NOMO-1 (cell line): ENCODE measurements around the gene ZNF512.
"Not testable (repeated sequence)": the region's sequence is repeated elsewhere in the genome, so short reads cannot be mapped to it uniquely, and the experiment has no call there.

Experiments used
- DNase-seq, 2 experiments: peaks; one replicate each; lab custom pipeline; 2025; ENCODE audit not compliant: unreplicated experiment in 2 of 2; lab: John Stamatoyannopoulos, UW

ZNF512 gene

DNA sequence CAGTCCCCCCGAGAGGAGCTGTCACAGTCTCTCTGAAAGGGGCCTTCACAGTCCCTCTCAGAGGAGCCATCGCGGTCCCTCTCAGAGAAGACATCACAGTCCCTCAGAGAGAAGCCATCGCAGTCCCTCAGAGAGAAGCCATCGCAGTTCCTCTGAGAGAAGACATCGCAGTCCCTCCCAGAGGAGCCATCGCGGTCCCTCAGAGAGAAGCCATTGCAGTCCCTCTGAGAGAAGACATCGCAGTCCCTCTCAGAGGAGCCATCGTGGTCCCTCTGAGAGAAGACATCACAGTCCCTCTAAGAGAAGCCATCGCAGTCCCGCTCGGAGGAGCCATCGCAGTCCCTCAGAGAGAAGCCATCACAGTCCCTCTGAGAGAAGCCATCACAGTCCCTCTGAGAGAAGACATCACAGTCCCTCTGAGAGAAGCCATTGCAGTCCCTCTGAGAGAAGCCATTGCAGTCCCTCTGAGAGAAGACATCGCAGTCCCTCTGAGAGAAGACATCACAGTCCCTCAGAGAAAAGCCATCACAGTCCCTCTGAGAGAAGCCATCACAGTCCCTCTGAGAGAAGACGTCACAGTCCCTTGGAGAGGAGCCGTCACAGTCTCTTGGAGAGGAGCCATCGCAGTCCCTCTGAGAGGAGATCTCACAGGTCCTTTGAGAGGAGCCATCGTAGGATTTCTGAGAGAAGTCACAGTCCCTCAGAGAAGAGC lies 1.3 kb upstream of the ZNF512 start:
- no peak for DNase-seq

DNA sequence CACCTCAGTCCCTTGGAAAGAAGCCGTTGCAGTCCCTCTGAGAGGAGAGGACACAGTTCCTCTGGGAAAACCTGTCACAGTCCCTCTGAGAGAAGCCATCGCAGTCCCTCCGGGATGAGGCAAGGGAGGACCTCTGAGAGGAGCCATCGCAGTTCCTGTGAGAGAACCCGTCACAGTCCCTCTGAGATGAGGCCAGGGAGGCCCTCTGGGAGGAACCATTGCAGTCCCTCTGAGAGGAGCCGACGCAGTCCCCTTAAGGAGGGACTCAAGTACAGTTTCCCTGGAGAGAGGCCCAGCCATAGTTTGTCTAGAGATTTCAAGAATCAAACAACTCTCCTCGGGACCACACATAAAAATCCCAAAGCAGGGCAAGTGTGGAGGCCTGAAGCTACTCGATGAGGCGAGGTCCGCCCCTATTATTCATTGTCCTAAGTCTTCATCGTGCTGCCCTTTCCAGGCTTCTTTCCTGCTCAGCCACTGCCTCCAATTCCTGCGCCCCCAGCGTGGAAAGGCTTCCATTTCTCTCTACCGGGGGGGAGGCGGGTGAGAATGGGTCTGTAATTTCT lies 630 bp upstream of the ZNF512 start:
- DNase-seq: no peak

DNA sequence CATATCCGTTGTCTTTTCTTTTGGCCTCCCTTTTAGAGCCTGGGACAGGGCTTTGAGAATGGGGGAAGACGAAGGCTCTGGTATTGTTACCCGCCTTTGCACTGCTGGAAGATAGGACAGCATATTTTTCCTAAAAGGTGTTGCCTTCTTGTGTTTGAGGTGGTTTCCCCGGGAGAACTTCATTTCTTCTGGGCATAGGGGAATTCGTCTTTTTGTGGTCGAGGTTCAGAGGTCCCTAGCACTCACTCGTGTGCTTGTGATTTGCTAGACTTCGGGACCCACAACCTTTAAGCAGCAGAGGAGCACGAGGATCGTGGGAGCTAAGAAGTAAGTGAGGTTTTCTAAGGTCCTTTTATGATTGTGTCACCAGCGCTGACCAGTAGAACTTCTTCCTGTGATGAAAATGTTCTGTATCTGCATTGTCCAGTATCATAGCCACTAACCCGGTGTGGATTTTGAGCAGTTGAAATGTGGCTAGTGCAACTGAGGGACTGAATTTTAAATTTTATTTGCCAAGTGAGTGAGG lies 611 bp downstream of the ZNF512 start:
- no peak for DNase-seq

DNA sequence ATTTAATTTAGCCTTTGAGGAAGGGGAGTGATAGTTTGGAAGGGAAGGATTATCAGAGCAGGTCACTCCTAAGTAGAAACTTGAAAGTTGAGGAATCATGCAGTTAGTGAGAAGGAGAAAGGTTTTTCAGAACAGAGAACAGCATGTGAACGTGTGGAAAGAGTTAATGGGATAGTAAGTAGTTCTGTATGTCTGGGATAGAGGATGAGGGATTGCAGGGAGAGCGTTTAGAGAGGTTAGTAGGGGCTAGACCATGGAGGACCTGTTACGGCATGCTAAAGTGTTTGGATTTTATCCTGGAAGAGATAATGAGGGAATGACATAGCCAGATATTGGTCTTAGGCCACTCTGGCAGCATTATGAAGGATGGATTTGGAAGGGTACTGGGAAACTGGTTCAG lies 1.8 kb downstream of the ZNF512 start:
- no peak for DNase-seq

DNA sequence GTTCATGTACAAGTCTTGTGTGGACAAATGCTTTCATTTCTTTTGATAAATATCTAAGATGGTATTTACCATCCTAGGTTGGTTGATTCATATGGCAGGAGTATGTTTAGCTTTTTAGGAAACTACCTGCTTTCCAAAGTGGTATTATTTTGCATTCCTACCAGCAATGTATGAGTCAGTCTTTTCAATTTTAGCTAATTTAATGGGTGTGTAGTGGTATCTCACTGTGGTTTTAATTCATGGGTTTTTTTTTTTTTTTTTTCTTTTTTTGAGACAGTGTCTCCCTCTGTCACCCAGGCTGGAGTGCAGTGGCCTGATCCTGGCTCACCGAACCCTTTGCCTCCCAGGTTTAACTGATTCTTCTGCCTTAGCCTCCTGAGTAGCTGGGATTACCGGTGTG lies 4.2 kb downstream of the ZNF512 start:
- DNase-seq: no peak

DNA sequence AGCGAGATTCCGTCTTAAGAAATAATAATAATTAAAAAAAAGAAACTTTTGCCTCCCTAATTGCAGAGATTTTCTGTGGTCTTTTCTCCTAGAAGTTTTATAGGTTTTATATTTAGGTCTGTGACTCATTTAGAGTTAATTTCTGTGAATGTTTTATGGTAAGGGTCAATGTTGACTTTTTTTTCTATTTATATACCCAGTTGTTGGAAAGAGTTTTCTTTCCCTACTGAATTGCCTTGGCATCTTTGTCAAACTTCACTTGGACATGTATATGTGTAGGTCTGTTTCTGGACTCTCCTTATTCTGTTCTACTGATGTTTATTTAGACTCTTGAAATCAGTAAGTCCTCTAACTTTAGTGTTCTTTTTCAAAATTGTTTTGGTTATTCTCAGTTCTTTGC lies 5.5 kb downstream of the ZNF512 start:
- DNase-seq: no peak

DNA sequence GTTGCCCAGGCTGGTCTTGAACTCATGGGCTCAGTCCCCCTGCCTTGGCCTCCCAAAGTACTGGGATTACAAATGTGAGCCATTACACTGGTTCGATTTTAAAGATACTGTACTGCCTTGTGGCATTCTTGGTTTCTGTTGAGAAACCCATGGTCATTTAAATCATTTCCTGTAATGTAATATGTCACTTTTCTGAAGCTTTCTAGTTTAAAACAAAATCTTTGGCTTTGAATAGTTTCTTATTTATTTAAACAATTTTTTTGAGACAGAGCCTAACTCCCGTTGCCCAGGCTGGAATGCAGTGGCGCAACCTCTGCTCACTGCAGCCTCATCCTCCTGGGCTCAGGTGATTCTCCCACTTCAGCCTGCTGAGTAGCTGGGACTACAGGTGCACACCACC lies 8.9 kb downstream of the ZNF512 start:
- DNase-seq: peak in 1 of 2 experiments; percentile 6

DNA sequence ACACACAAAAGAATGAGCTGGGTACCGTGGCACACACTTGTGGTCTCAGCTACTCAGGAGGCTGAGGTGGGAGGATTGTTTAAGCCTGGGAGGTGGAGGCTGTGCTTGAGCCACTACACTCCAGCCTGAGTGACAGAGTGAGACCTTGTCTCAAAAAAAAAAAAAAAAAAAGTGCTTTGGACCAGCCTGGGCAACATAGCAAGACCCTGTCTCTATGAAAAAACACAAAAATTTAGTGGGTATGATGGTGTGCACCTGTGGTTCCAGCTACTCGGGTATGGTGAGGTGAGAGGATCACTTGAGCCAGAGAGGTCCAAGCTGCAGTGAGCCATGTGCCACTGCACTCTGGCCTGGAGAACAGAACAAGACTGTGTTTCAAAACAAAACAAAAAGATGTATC lies 10.4 kb downstream of the ZNF512 start:
- no peak for DNase-seq

DNA sequence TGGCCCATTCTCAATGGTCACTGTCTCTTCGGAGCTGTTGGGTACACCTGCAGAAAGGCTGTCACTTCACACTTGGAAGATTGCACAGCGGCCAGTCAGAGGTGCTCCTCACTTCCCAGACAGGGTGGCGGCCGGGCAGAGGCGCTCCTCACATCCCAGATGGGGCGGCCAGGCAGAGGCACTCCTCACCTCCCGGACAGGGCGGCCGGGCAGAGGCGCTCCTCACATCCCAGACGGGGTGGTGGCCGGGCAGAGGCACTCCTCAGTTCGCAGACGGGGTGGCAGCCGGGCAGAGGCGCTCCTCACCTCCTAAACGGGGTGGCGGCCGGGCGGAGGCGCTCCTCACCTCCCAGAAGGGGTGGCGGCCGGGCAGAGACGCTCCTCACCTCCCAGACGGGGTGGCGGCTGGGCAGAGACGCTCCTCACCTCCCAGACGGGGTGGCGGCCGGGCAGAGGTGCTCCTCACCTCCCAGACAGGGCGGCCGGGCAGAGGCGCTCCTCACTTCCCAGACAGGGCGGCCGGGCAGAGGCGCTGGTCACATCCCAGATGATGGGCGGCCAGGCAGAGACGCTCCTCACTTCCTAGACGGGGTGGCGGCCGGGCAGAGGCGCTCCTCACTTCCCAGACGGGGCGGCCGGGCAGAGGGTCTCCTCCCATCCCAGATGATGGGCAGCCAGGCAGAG lies 11.3 kb downstream of the ZNF512 start:
- DNase-seq: not testable (repeated sequence)

DNA sequence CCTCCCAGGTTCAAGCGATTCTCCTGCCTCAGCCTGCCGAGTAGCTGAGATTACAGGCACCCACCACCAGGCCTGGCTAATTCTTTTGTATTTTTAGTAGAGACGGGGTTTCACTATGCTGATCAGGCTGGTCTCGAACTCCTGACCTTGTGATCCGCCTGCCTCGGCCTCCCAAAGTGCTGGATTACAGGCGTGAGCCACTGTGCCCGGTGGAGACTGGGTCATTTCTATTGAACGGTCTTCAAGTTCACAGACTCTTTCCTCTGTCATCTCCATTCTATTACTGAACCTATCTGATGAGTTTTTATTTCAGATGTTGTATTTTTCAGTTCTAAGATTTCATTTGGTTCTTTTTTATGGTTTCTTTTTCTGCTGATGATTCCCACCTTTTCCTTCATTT lies 12.6 kb downstream of the ZNF512 start:
- DNase-seq: not testable (repeated sequence)

DNA sequence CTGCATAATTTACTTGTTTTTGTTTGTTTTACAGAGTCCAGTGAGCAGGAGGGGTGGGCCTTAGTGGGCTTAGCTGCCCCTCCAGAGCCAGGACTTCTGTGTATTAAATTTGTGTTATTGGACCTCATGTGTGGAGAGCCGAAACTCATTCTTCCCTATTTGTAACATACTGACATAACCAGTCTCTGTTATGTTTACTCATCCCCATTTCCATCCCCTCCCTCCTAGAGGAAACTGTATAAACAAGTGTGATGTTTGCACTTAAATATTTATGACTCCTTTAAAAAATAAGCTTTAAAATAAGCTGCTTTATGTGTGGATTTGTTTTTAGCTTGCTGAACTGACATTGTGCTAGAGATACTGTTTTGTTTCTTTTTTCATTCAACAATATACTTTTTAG lies 13.8 kb downstream of the ZNF512 start:
- no peak for DNase-seq

DNA sequence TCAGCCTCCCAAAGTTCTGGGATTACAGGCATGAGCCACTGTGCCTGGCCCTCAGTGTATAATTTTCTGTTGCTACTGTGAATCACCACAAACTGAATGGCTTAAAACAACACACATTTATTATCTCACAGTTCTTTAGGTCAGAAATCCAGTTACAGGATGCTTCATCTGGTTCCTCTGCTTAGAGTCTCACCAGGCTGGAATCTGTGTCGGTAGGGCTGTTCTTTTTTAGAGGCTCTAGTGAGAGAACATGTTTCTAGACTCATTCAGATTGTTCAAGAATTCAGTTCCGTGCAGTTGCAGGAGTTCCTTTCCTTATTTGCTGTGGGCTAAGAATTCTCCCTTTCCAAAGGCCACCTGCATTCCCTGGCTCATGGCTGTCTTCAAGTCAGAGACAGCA lies 23.8 kb downstream of the ZNF512 start:
- no peak for DNase-seq

DNA sequence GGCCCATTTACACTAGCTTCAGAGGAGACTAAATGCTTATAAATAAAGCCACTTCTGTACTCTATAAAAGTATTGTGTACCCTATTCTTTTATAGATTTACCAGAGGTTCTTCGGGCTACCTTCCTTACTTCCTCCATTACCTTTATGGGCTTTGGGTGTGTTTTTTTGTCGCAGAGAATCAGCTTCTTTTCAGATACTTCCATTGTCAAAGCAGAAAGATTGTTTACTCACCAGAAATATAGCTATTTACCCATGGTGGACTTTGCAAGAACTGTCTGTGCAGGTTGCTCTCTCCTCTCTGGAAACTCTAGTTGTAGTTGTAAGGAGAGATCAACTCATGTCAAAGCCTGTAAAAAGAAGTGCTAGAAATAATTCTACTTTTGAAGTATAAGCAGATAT lies 31.1 kb downstream of the ZNF512 start:
- DNase-seq: no peak

DNA sequence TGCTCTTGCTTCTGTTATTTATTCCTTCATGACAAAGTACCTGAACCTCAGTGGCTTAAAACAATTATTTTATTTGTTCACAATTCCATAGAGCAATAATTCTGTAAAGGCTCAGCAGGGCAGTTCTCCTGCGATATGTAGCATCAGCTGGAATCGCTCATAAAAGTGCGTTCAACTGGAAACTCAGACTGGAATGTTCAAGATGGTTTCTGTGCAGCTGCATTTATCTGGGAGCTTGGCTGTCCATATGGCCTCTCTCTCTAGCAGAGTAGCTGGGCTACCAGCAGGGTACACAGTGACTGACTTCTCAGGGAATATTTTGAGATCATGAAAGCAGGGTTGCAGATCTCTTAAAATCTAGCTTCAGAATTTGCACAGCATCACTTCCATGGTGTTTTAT lies 32.5 kb downstream of the ZNF512 start:
- no peak for DNase-seq

DNA sequence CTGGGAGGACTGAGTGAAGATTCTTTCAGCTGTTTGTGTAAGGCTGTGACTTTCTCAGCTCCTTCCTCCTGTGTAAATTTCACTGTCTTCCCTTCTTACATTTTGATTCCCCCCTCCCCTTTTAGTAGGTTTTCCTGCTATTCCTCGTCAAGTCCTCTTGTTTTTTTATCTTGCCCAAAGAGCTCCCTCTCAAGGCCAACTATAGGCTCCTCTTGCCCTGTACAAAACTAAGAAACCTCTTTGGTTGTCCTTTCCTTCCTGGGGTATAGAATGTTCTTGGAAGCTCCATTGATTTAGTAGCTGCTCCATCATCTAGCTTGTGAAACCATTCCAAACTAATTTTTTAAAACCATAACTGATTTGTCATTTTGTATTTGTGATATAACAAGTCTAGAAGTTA lies 38.7 kb downstream of the ZNF512 start:
- DNase-seq: no peak

DNA sequence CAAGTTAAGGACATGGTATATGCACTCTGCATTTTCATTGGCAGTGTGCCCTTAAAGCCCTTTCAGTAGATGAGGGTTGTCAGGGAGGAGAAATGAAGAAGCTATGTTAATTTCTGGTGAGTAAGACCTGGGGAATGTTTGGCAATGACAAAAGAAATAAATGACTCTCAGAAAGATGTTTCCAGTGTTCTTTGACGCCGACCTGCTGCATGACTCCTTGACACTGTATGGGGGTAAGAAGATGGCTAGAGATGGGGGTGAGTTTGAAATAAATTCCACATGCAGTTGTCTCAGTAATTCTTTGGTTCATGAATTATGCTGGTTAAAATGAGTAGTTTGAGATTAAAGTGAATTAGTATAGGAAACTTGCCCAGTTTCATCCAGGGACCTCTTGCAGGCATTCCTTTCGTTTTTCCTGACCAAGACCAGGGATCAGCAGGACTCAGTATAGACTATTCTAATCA lies 40.1 kb downstream of the ZNF512 start:
- no peak for DNase-seq

DNA sequence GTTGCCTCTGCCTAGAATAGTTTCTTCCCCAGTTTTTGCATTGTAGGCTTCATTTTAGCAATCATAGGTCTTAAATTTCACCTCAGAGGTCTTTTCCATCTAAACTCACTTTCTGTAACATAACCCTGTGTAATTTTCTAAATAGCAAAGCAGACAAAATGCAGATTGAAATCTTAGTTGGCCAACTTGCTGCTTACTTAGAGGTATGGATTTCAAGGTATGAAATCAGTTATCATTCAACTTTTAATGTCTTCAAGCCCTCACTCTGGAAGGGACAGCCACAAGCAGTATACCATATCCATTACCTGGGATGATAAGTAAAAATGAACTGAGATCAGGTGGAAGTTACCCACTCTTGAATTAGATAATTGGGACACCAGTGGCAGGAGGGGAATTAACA lies 42.1 kb downstream of the ZNF512 start:
- DNase-seq: no peak

DNA sequence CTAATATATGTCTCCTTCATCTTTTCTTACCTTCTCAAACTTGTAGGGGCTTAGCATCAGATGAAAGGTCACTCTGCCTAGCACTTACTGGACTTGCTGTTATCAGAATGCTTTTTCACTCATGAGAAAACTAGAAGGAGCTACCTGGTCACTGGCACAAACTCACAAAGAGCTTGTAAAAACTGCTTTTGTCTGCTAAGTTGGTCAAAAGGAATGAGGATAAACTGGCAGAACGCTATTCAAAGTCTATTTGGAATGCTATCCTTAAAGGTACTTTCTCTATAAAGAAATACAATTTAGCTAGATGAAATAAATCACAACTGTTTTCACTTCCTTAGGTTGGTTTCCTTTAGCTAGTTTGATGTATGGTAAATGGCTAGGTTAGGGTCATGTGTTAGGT lies 43.5 kb downstream of the ZNF512 start:
- DNase-seq: not testable (repeated sequence)

DNA sequence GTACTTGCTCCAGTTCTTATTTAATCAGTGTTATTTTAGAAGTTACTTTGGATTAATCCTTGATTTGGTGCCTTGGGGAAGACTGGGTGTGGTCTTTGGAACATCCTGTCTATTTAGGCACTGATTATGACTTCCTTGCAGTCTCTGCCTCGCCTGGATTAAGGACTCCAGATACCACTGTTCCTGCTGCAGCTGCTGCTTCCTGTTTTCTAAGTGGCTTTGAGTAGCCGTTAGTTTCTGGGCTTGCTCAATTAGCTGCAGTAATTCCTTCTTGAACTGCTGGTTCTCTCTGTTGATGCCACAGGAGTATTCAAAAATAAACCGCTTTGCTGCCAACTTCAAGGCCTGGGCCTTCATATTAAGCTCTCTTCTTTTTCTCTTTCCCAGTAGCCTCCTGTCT lies 44.1 kb downstream of the ZNF512 start:
- peak; percentile 12 to 43 for DNase-seq

DNA sequence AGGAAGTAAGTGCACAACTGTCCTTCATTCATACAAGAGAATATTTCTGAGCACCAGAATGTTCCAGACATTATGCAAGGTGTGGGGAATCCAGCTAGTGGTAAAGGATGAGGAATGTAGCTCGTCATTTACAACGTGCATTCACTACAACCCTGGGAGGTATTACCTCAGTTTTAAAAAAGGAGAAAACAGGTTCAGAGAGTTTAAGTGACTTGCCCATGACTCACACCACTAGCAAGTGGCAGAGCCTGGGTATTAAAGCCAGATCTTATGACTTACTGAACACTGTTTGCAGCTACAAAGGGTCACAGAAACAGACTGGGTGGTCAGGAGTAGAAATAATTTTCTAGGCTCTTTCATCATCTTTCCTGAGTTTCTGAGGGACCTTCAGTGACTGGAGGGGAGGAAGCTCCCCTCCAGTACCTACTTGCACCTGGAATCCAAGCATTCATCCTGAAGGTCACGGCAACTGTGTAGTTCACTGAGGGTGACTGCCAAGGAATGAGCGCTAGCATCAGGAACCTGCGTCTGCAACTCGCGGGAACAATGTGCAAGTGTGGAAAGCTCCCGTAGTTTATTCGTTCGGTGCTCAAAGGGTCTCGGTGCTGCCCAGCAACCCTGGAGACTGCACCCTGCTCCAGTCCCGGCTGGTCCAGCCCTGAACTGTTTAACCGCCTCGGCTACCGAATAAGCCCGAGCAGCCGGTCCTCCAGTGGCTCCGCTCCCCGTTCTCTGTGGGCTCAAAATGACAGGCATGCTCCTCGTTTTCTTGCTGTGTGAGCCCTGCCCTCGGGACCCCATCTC lies 45.3 kb downstream of the ZNF512 start:
- DNase-seq: peak in 1 of 2 experiments; percentile 56
